Epithelial cell of proximal tubule (primary cell): ENCODE measurements around the gene GALNT9. TPM values are rescaled to one million over a fixed set of nuclear protein-coding genes. Genes with fewer than 3 reads are reported as not detected.

ENCODE experiments used
- DNase-seq: peaks from one replicate; pipeline ENCODE4 v3.0.0-alpha.2; 2011; ENCODE audit warnings: low read depth
- H3K4me3 ChIP-seq: 2 replicates; pipeline ENCODE4 v1.5.1; 2011; ENCODE audit warnings: low read depth, mild to moderate bottlenecking, low read length
- total RNA-seq: library from RNA; depleted of rRNA; stranded (reverse); fragments of >200 nt; gene quantifications from 2 replicates; pipeline ENCODE4 v1.2.3, GENCODE V29; 2015
- TF ChIP-seq, protein P1 (sequence below): conservative IDR thresholded peaks from 2 replicates; pipeline ENCODE4 v1.5.1; 2012; ENCODE audit warnings: low read depth, mild to moderate bottlenecking, low read length

The GALNT9 gene
- total RNA-seq, 1 donor from 2014 or later, result not detected

DNA sequence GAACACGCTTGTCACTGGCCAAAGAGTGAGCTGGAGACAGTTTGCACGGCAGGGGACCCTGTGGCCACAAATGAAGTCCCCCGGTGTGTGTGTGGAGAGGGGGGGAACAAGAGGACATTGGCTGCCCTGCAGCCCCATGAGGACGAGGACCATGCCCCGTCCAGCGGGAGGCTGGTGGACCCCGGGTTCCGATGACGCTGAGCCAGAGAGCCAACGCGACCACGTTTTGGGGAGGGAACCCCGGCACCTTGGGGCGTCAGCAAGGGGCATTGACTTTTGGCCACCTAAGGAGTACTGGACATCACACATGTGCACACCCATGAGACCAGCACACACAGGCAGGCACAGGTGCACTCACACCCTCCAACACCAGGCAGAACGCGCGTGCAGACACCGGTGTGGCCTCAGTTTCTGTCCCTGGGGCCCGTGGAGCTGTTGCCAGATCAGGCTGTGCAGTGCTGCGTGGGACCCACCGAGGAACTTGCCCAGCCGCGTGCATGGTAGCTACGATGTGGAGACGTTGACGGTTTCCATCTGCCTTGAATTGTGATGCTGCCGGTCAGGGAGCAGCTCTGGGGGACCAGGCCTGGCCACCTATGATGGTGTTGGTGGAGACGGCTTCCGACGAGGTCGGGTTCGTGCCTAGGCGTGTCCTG lies 158.6 kb downstream of the GALNT9 start:
- TF ChIP-seq, protein P1, sequence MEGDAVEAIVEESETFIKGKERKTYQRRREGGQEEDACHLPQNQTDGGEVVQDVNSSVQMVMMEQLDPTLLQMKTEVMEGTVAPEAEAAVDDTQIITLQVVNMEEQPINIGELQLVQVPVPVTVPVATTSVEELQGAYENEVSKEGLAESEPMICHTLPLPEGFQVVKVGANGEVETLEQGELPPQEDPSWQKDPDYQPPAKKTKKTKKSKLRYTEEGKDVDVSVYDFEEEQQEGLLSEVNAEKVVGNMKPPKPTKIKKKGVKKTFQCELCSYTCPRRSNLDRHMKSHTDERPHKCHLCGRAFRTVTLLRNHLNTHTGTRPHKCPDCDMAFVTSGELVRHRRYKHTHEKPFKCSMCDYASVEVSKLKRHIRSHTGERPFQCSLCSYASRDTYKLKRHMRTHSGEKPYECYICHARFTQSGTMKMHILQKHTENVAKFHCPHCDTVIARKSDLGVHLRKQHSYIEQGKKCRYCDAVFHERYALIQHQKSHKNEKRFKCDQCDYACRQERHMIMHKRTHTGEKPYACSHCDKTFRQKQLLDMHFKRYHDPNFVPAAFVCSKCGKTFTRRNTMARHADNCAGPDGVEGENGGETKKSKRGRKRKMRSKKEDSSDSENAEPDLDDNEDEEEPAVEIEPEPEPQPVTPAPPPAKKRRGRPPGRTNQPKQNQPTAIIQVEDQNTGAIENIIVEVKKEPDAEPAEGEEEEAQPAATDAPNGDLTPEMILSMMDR, result no peak
- no peak overlapping the region for H3K4me3 ChIP-seq
- no peak for DNase-seq

DNA sequence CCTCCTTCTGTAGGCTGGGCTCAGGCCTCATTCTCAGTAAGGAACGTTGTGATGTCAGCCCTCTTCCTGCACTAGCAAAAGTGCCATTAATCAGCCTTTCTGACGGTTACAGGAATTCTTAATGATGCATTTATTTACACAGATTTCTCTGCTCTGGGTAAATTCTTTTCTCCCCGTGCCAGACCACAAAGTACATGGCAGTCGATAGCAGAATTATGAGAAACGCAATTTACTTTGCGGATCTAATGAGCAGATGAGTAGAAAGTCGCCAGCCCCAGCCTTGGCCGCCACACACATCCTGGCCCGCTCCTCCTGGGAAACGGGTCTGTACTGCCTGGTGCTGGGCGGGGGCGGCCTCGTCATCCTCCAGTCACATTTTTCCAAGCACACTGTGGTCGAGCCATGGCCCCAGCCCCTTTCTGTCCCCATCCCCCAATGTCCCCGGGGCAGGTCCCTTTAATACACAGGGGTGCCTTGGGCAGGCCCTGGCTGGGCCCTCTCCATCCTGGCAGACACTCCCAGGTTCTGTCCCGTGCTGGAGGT lies 159.2 kb downstream of the GALNT9 start:
- TF ChIP-seq, protein P1, result no peak

DNA sequence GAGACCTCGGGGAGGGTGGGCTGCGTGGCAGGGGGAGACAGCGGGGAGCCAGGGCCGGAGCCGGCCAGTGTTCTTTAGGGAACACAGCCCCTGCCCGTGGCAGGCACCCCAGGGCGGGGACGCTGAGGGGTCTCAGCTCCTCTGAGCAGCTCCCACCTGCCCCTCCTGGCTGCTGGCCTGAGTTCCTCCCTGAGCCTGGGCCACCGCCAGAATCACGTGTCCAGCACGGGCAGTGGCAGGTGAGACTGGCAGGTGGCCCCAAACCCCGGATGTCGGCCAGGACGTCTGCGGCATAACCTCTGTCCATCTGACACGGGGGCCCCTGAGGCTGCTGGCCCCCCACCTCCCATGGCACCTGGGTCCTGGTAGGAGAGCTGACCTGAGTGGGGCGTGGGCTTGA lies 160.0 kb downstream of the GALNT9 start:
- TF ChIP-seq, protein P1, result no peak
- no peak overlapping the region for H3K4me3 ChIP-seq
- DNase-seq, result no peak

More for the DNA sequence above, 159.2 kb downstream of the GALNT9 start:
- DNase-seq, result no peak
- H3K4me3 ChIP-seq, result no peak overlapping the region

DNA sequence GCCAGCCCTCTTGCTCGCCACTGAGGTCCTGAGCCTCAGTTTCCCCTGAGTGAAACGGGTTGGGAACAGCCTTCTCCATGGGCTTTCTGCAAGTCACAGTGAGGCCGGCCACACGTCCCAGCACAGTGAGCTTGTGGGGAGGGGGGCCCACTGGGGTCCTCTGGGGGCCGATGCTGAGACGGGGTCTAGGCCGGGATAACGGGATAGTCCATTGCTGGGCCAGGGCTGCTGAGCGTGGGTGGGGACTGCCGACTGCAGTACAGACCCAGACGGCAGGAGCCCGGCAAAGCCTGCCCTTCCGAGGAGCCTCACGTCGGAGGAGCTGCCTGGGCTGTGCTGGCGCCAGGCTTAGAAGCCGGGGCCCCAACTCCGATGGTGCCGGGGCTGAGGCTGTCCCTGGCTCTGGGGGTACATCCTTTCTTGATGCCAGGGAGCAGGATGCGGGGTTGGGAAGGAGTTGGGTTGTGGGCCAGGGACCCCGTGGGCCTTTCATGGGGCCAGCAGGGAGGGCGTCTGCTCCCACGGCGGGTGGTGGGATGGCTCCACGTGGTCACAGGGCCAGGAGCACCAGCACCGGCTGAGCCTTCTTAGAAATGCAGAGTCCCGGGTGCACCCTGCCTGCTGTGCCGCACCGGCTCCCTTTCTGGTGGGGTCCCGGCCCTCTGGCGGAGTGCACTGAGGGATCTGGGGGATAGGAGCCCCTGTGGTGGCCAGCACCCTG lies 160.9 kb downstream of the GALNT9 start:
- no peak for DNase-seq
- TF ChIP-seq, protein P1, result no peak

DNA sequence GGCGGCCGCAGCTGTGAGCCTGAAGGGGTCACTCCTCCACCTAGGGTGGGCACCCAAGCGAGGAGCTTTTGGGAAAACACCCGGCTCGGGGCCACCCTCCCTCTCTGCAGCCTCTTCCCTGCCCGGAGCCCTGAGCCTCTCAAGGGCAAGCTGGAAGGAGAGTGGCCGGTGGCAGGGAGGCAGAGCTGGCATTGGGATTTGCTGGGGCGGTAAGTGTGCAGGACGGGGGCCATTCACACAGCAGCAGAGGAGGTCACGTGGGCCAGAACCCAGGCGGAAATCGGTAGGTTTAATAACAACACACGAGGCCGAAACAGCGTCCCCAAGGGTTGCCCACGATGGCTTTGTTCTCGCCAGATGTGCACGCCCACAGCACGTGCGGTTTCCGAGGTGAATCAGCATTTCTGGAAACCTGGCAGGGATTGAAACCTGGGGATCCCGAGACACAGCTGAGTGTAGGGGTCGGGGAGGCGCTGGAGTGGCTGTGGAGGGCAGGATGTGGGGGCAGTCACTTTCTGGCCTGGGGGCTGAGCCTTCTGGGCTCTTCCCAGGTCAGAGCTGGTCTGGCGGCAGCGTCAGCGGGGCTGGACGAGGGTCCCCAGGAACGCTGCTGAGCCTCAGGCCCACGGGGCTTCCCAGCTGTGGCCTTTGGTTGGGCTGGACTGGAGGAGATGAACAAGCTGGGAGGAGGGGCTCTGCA lies 161.6 kb downstream of the GALNT9 start:
- TF ChIP-seq, protein P1, result no peak
- no peak for DNase-seq
- H3K4me3 ChIP-seq, result no peak overlapping the region

More for the DNA sequence above, 160.9 kb downstream of the GALNT9 start:
- no peak overlapping the region for H3K4me3 ChIP-seq

DNA sequence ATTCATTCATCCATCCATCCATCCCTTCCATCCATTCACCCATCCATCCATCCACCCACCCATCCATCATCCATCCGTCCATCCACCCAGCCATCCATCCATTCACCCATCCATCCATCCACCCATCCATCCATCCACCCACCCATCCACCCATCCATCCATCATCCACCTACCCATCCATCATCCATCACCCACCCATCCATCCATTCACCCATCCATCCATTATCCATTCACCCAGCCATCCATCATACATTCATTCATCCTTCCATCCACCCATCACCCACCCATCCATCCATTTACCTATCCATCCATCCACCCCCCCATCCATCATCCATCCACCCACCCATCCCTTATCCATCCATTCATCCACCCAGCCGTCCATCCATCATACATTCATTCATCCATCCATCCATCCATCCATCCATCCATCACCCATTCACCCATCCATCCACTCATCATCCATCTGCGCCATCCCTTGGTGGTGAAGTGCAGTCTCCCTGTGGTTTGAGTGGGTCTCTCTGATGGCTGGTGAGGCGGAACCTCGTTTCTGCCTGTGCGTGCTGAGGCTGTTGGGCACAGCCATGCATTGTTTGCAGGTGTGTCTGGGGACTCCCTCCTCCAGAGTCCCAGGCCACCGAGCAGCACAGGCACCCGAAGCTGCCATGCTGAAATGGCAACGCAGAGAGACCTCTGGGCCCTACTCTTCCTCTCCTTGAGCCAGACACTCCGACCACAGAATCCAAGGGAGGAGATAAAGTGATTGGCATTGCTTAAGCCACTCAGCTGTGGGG lies 162.4 kb downstream of the GALNT9 start:
- TF ChIP-seq, protein P1, result no peak
- no peak for DNase-seq

More for the DNA sequence above, 162.4 kb downstream of the GALNT9 start:
- no peak overlapping the region for H3K4me3 ChIP-seq
